Keratinocyte (primary cell): ENCODE results near the gene SAMD3. TPM values are rescaled to one million over a fixed set of nuclear protein-coding genes. Genes with fewer than 3 reads are reported as not detected.

Experiments used
- DNase-seq: peaks from one replicate; pipeline ENCODE4 v3.0.0-alpha.2; 2011; ENCODE audit warnings: low read depth, missing footprints, low spot score
- FAIRE-seq: peaks from 2 replicates; lab custom pipeline; 2011; peaks lifted over from hg19 to GRCh38; lab: Jason Lieb, UNC
- H2AFZ ChIP-seq: 2 replicates; pipeline ENCODE4 v1.6.0; 2012; ENCODE audit warnings: low read length, control low read depth, inconsistent platforms; ENCODE audit not compliant: control insufficient read depth
- H3K27ac ChIP-seq: 2 replicates; pipeline ENCODE4 v1.5.1; 2011; ENCODE audit warnings: low read length; ENCODE audit not compliant: control insufficient read depth, insufficient read depth
- H3K27me3 ChIP-seq: 3 replicates; pipeline ENCODE4 v1.6.0; 2011; ENCODE audit warnings: low read length; ENCODE audit not compliant: control insufficient read depth, insufficient read depth; ENCODE audit errors: extremely low read depth
- H3K36me3 ChIP-seq, 2 experiments: 2 replicates in 1 of 2; 3 replicates in 1 of 2; pipeline ENCODE4 v1.5.1; 2011; ENCODE audit warnings: low read length in 2 of 2, mild to moderate bottlenecking in 1 of 2; ENCODE audit not compliant: control insufficient read depth in 2 of 2, insufficient read depth in 2 of 2; ENCODE audit errors: extremely low read depth in 1 of 2
- H3K4me1 ChIP-seq: 3 replicates; pipeline ENCODE4 v1.5.1; 2011; ENCODE audit warnings: low read length; ENCODE audit not compliant: control insufficient read depth, insufficient read depth; ENCODE audit errors: extremely low read depth
- H3K4me2 ChIP-seq: 3 replicates; pipeline ENCODE4 v1.6.0; 2011; ENCODE audit warnings: low read depth, low read length; ENCODE audit not compliant: control insufficient read depth, insufficient read depth; ENCODE audit errors: extremely low read depth
- H3K4me3 ChIP-seq, 3 experiments: fragments of 200-600 bp in 1 of 3; sonication (generic) in 1 of 3; 2 replicates in 2 of 3; 3 replicates in 1 of 3; pipeline ENCODE4 v1.5.1; 2011 to 2016; ENCODE audit warnings: low read length in 3 of 3, mild to moderate bottlenecking in 3 of 3, control low read depth in 2 of 3, inconsistent platforms in 1 of 3, low read depth in 1 of 3, mixed read lengths in 1 of 3, mixed run types in 1 of 3, moderate library complexity in 1 of 3; ENCODE audit not compliant: control insufficient read depth in 2 of 3, insufficient read depth in 2 of 3; ENCODE audit errors: extremely low read depth in 1 of 3
- H3K79me2 ChIP-seq: 2 replicates; pipeline ENCODE4 v1.6.0; 2012; ENCODE audit warnings: low read length; ENCODE audit not compliant: control insufficient read depth, insufficient read depth
- H3K9ac ChIP-seq: 3 replicates; pipeline ENCODE4 v1.6.0; 2011; ENCODE audit warnings: low read length; ENCODE audit not compliant: control insufficient read depth, insufficient read depth; ENCODE audit errors: extremely low read depth
- H3K9me1 ChIP-seq: 3 replicates; pipeline ENCODE4 v1.6.0; 2011; ENCODE audit warnings: low read length; ENCODE audit not compliant: control insufficient read depth, insufficient read depth; ENCODE audit errors: extremely low read depth
- H3K9me3 ChIP-seq: 2 replicates; pipeline ENCODE4 v1.5.1; 2012; ENCODE audit warnings: low read depth, low read length; ENCODE audit not compliant: control insufficient read depth
- H4K20me1 ChIP-seq: 3 replicates; pipeline ENCODE4 v1.6.0; 2011; ENCODE audit warnings: low read length; ENCODE audit not compliant: control insufficient read depth, insufficient read depth; ENCODE audit errors: extremely low read depth
- CTCF ChIP-seq, 3 experiments: IDR thresholded peaks in 1 of 3; conservative IDR thresholded peaks in 1 of 3; optimal IDR thresholded peaks in 1 of 3; 2 replicates in 2 of 3; 3 replicates in 1 of 3; pipeline versions ENCODE3 to v1.5.1; 2011; ENCODE audit warnings: low read length in 3 of 3, mild to moderate bottlenecking in 3 of 3, moderate library complexity in 2 of 3, control low read depth in 1 of 3, inconsistent platforms in 1 of 3; ENCODE audit not compliant: insufficient read depth in 2 of 3; ENCODE audit errors: extremely low read depth in 1 of 3
- EZH2 ChIP-seq: IDR thresholded peaks from one replicate; pipeline ENCODE4 v1.6.1; 2012; ENCODE audit warnings: inconsistent platforms, mild to moderate bottlenecking, low read length, moderate library complexity
- dilution Hi-C: fragments of 300-500 bp; cut with MboI; formaldehyde crosslinking; loops from one replicate; pipeline ENCODE4 v1.7.0; 2020; ENCODE audit warnings: low sequenced_read_pairs; ENCODE audit not compliant: extremely low pct_ligation_motif_present
- polyA plus RNA-seq, 5 experiments: library from polyadenylated mRNA; depleted of rRNA in 3 of 5; stranded (reverse) in 3 of 5; stranded (forward) in 1 of 5; unstranded in 1 of 5; fragments of >200 nt; gene quantifications; 1 replicate in 1 of 5; 2 replicates in 3 of 5; 3 replicates in 1 of 5; pipeline versions ENCODE4 v1.2.1 to v1.2.3, GENCODE V29; 2011 to 2012; ENCODE audit warnings: missing spikeins in 2 of 5, low read depth in 1 of 5, low replicate concordance in 1 of 5

Gene SAMD3
- polyA plus RNA-seq, 1 donor (not counting 4 experiments of a cell fraction or from before 2014, with no cell fraction given), result 5.4 TPM

- H3K27me3 ChIP-seq, result no peaks in the 10 kb centered on the region
- no peaks in the 10 kb centered on the region for H3K79me2 ChIP-seq
- H3K9me1 ChIP-seq, result no peaks in the 10 kb centered on the region
- H3K9me3 ChIP-seq, result no peaks in the 10 kb centered on the region
- no peak for DNase-seq
- H3K9ac ChIP-seq, result no peak overlapping the region
- peaks cover 2 to 3% of the 10 kb centered on the region in 2 experiments for H3K36me3 ChIP-seq
- no peak overlapping the region for H2AFZ ChIP-seq
- no peaks in the 10 kb centered on the region for H3K4me1 ChIP-seq
- H4K20me1 ChIP-seq, result no peaks in the 10 kb centered on the region
- H3K27ac ChIP-seq, result no peak overlapping the region
- no peak for FAIRE-seq
- TF ChIP-seq CTCF (optimal IDR thresholded peaks at IDR 0.05 in 1 of 3, IDR thresholded peaks at IDR 0.05 in 1 of 3, conservative IDR thresholded peaks at IDR 0.05 in 1 of 3; ENCODE audit: extremely low read depth in 1 of 3, insufficient read depth in 2 of 3, low read length in 3 of 3) (no peak), EZH2 (no peak)
- dilution Hi-C loops, result no loop called here
- no peak overlapping the region for H3K4me3 ChIP-seq
- H3K4me2 ChIP-seq, result no peak overlapping the region
Observed at GRCh38 chr6:130105996-130106704, 116.6 kb downstream of the SAMD3 start.

- peaks cover 1 to 2% of the 10 kb centered on the region in 2 experiments for H3K36me3 ChIP-seq
Observed at GRCh38 chr6:130099119-130099518, 123.6 kb downstream of the SAMD3 start.

More at GRCh38 chr6:130099119-130099518, 123.6 kb downstream of the SAMD3 start:
- Histone ChIP-seq H3K4me2 (no peak overlapping the region), H3K4me1 (no peaks in the 10 kb centered on the region), H3K9ac (no peak overlapping the region), H2AFZ (no peak overlapping the region), H3K79me2 (no peaks in the 10 kb centered on the region), H3K9me3 (no peaks in the 10 kb centered on the region), H3K27me3 (no peaks in the 10 kb centered on the region), H3K9me1 (no peaks in the 10 kb centered on the region), H3K27ac (no peak overlapping the region), H3K4me3 (no peak overlapping the region), H4K20me1 (no peaks in the 10 kb centered on the region)
- DNase-seq (no peak), FAIRE-seq (no peak)
- dilution Hi-C loops, result no loop called here
- TF ChIP-seq CTCF (optimal IDR thresholded peaks at IDR 0.05 in 1 of 3, IDR thresholded peaks at IDR 0.05 in 1 of 3, conservative IDR thresholded peaks at IDR 0.05 in 1 of 3; ENCODE audit: extremely low read depth in 1 of 3, insufficient read depth in 2 of 3, low read length in 3 of 3) (no peak), EZH2 (no peak)
